Colonic mucosa (tissue), 4 donors: Measurements from ENCODE around the gene CFAP61. TPM values are rescaled to one million over a fixed set of nuclear protein-coding genes. Genes with fewer than 3 reads are reported as not detected.

Experiments used
- DNase-seq: peaks from one replicate; pipeline ENCODE4 v3.0.0-alpha.2; 2020
- H3K27ac ChIP-seq: fragments of 200-600 bp; one replicate; pipeline ENCODE4 v1.8.0; 2021
- H3K27me3 ChIP-seq: fragments of 200-600 bp; one replicate; pipeline ENCODE4 v1.8.0; 2021
- H3K36me3 ChIP-seq: fragments of 200-600 bp; one replicate; pipeline ENCODE4 v1.8.0; 2021
- H3K4me1 ChIP-seq: fragments of 200-600 bp; one replicate; pipeline ENCODE4 v1.8.0; 2021; ENCODE audit warnings: mild to moderate bottlenecking
- H3K4me3 ChIP-seq: fragments of 200-600 bp; one replicate; pipeline ENCODE4 v1.8.0; 2021
- H3K9ac ChIP-seq, 2 donors: one replicate each; pipeline ENCODE4 v1.7.0; 2013; ENCODE audit warnings: control low read depth in 2 of 2, low read depth in 2 of 2, low read length in 2 of 2
- H3K9me3 ChIP-seq: fragments of 200-600 bp; one replicate; pipeline ENCODE4 v1.8.0; 2021
- CTCF ChIP-seq: fragments of 200-600 bp; IDR thresholded peaks from one replicate; pipeline ENCODE4 v1.8.0; 2022; ENCODE audit warnings: antibody characterized with exemption, mild to moderate bottlenecking
- intact Hi-C: fragments of 100-400 bp; cut with DNase I; formaldehyde crosslinking; loops from one replicate; pipeline ENCODE4 v1.14.1; 2022
- total RNA-seq, 2 donors: library from RNA; stranded (reverse); fragmentation: NEBNext Ultra II Directional in 1 of 2; extraction: Animal tissue kit (Norgen Biotek cat#: 25700) in 1 of 2; gene quantifications; one replicate each; pipeline ENCODE4 v1.2.1, GENCODE V29; 2021
- donor health status: healthy.
- donor health status: DM: no; HTN: no; CAD: no.
- donor health status: DM: no; HTN: no; CAD: no.

Gene CFAP61
- total RNA-seq, 2 donors from 2014 or later, result 0.32 TPM; not detected in 1

GRCh38 chr20:20037960-20038359 lies 14.4 kb upstream of the CFAP61 start:
- Histone ChIP-seq H3K36me3 (peaks cover 11% of the 10 kb centered on the region), H3K4me1 (no peaks in the 10 kb centered on the region), H3K4me3 (no peak overlapping the region), H3K9ac (no peak overlapping the region), H3K27ac (no peak overlapping the region), H3K9me3 (no peaks in the 10 kb centered on the region), H3K27me3 (no peaks in the 10 kb centered on the region)
- DNase-seq, result no peak
- no peak for TF ChIP-seq CTCF
- intact Hi-C loops, result no loop called here

GRCh38 chr20:20038586-20038985 lies 13.7 kb upstream of the CFAP61 start:
- no peak for DNase-seq
- H3K27me3 ChIP-seq, result no peaks in the 10 kb centered on the region
- H3K4me3 ChIP-seq, result no peak overlapping the region
- no peak overlapping the region for H3K27ac ChIP-seq
- H3K9me3 ChIP-seq, result no peaks in the 10 kb centered on the region
- H3K9ac ChIP-seq, result no peak overlapping the region
- H3K4me1 ChIP-seq, result no peaks in the 10 kb centered on the region
- intact Hi-C loops, result no loop called here
- no peak for TF ChIP-seq CTCF
- peaks cover 11% of the 10 kb centered on the region for H3K36me3 ChIP-seq

- peaks cover 17% of the 10 kb centered on the region for H3K36me3 ChIP-seq
Measured at GRCh38 chr20:20039752-20040387, 12.5 kb upstream of the CFAP61 start.

GRCh38 chr20:20051767-20052073 lies 612 bp upstream of the CFAP61 start:
- no peaks in the 10 kb centered on the region for H3K27me3 ChIP-seq
- H3K36me3 ChIP-seq, result peaks cover 8% of the 10 kb centered on the region
- peak overlapping the region; percentile 73 for H3K4me3 ChIP-seq
- no peak for DNase-seq
- H3K9me3 ChIP-seq, result no peaks in the 10 kb centered on the region
- no peaks in the 10 kb centered on the region for H3K4me1 ChIP-seq
- H3K27ac ChIP-seq, result peak overlapping the region; percentile 91
- H3K9ac ChIP-seq, result peak overlapping the region; percentile 82 to 88
- intact Hi-C loops, result no loop called here
- TF ChIP-seq CTCF, result no peak

More at GRCh38 chr20:20039752-20040387, 12.5 kb upstream of the CFAP61 start:
- no peak for DNase-seq
- Histone ChIP-seq H3K9ac (no peak overlapping the region), H3K27me3 (no peaks in the 10 kb centered on the region), H3K4me3 (no peak overlapping the region), H3K9me3 (no peaks in the 10 kb centered on the region), H3K27ac (no peak overlapping the region), H3K4me1 (no peaks in the 10 kb centered on the region)
- no peak for TF ChIP-seq CTCF
- intact Hi-C loops, result no loop called here

GRCh38 chr20:20060234-20060998 lies 8.1 kb downstream of the CFAP61 start:
- Histone ChIP-seq H3K4me1 (no peaks in the 10 kb centered on the region), H3K27me3 (no peaks in the 10 kb centered on the region), H3K9me3 (no peaks in the 10 kb centered on the region), H3K9ac (no peak overlapping the region), H3K36me3 (no peaks in the 10 kb centered on the region), H3K4me3 (no peak overlapping the region), H3K27ac (no peak overlapping the region)
- DNase-seq, result no peak
- intact Hi-C loops, result no loop called here
- TF ChIP-seq CTCF, result no peak
